Measurements from ENCODE around the gene PPP1R12B.
"Not testable (repeated sequence)": the region's sequence is repeated elsewhere in the genome, so short reads cannot be mapped to it uniquely, and the experiment has no call there.

Gene PPP1R12B

GRCh38 chr1:202439308-202439707 lies 90.8 kb downstream of the PPP1R12B start:
- DNase-seq (ENCODE audit: low read depth in 2 of 2): no peak

DNA sequence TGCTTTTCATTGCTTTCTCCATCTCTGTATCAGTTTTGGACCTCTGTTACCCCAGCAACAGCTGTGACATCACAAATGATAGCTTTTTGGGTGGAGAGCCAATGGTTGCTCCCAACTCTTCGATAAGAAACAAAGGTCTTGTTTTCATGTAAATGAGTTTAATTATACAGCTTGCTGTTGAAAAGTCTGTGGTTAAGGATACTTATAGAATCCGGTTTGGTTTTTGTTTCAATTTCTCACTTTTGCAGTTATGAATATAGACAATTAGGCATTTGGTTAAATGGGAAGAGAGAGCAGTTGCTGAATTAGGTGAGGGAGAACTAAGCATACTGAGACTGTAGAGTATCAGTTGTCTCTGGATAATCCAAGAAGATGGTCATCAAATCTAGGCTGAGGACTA lies 99.6 kb downstream of the PPP1R12B start:
- DNase-seq (ENCODE audit: low read depth in 2 of 2): not testable (repeated sequence)

- DNase-seq (ENCODE audit: low read depth in 2 of 2): not testable (repeated sequence)
Measured at GRCh38 chr1:202451641-202452040, 103.1 kb downstream of the PPP1R12B start.

GRCh38 chr1:202452508-202452907 lies 104.0 kb downstream of the PPP1R12B start:
- no peak for DNase-seq (ENCODE audit: low read depth in 2 of 2)

DNA sequence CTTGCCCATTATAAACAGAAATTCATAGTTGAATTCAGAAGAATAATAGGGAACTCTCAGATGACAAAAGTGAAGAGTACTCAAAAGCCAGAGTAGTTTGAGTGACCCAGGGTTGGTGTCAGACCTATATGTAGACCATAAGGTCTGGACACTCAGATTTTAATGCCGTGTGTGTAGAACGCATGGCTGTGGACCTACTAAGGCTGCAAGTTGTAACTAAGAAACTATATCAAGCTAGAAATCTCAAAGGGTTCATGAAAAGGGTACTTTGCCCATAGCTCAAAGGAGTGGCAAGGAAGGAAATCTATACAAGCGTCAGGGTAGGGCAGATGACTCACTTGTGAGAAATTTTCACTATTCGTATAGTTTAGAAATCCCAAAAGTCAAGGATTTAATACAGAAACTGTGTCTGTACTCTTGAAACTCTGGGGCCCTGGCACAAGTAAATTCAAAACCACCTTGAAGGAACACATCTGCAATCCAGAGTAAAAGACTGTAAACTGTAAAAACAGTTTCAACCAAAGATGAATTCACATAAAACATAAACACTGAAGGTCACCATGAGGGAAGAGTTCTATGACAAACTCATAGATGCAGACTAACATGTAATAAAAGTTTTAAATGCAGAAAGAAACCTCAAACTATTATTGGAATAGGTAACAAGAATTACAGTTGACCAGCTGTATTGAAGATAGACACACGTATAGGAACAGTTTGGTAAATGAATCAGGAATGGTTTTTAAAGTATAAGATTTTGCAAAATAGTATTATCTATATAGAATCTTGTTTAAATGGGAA lies 108.1 kb downstream of the PPP1R12B start:
- DNase-seq (ENCODE audit: low read depth in 2 of 2): not testable (repeated sequence)

GRCh38 chr1:202458651-202459050 lies 110.2 kb downstream of the PPP1R12B start:
- not testable (repeated sequence) for DNase-seq (ENCODE audit: low read depth in 2 of 2)

GRCh38 chr1:202459470-202460142 lies 111.1 kb downstream of the PPP1R12B start:
- DNase-seq (ENCODE audit: low read depth in 2 of 2): not testable (repeated sequence)

DNA sequence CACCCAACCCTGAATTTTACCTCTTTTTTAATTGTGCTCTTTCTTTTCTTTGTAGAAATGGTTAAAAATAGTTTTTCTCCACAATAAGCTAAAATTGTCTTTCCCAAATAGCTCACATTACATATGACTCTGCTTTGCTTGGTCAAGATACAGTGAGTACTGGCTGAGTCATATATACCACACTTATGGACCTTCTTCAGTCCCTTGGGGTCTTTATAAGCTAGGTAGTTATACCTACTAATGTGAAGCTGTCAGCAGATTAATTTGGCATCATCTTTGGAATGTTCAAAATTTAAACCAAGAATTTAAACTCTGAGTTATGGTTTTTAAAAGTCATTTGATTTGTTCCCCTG lies 111.6 kb downstream of the PPP1R12B start:
- not testable (repeated sequence) for DNase-seq (ENCODE audit: low read depth in 2 of 2)

GRCh38 chr1:202462342-202463076 lies 114.0 kb downstream of the PPP1R12B start:
- no peak for DNase-seq (ENCODE audit: low read depth in 2 of 2)

DNA sequence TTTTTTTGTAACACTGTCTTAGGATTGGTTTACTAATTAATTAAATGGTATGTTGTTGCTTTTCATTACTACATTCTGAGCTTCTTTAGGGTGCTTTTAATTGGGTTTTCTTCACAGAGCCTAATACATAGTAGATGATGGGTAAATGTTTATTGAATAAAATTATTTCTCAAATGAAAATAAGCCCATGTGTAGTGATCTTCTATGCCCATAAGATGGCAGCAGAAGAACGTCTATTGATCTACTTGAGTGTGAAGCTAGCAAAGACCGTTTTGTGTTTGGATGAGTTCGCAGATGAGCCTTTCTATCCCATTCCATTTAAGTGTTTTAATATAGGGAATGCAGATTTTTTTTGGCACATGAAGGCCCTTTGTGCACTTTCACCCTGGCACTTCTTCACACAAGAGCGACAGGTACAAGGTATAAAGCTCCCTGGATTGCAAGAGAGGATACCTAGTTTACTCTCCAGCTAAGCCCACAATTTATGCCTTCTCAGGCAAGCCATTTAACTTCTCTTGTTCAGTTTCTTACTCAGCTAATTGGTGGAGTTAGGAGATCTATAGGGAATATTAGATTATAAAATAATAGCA lies 115.7 kb downstream of the PPP1R12B start:
- not testable (repeated sequence) for DNase-seq (ENCODE audit: low read depth in 2 of 2)

- not testable (repeated sequence) for DNase-seq (ENCODE audit: low read depth in 2 of 2)
Measured at GRCh38 chr1:202465644-202466270, 117.3 kb downstream of the PPP1R12B start.

GRCh38 chr1:202466339-202466738 lies 117.8 kb downstream of the PPP1R12B start:
- DNase-seq (ENCODE audit: low read depth in 2 of 2): not testable (repeated sequence)

- not testable (repeated sequence) for DNase-seq (ENCODE audit: low read depth in 2 of 2)
Measured at GRCh38 chr1:202467381-202467780, 118.9 kb downstream of the PPP1R12B start.

DNA sequence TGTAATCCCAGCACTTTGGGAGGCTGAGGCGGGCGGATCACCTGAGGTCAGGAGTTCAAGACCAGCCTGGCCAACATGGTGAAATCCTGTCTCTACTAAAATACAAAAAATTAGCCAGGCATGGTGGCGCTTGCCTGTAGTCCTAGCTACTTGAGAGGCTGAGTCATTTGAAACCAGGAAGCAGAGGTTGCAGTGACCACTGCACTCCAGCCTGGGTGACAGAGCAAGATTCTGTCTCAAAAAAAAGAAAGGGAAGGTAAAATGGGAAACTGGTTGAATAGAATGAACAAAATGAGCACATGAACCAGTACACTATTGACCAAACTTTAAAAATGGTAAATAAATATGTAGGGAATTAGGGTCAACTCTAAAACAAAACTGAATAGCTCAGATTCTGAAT lies 120.2 kb downstream of the PPP1R12B start:
- not testable (repeated sequence) for DNase-seq (ENCODE audit: low read depth in 2 of 2)

DNA sequence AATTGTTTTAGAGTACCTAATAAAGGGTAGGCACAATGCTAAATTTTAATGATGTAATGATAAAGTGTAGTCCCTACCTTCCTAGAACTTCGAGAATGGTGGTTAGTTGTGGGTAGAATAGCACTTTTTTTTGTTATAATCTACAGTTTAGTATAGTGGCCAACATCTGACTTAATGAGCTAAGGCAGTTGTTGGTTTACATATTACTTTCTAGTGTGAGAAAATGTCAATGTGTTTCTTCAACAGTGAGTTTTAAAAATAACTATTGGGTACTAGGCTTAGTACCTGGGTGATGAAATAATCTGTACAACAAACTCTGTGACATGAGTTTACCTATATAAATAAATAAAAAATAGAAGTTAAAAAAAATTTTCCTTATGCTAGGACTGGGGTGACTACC lies 120.6 kb downstream of the PPP1R12B start:
- not testable (repeated sequence) for DNase-seq (ENCODE audit: low read depth in 2 of 2)

- no peak for DNase-seq (ENCODE audit: low read depth in 2 of 2)
Measured at GRCh38 chr1:202471246-202471645, 122.7 kb downstream of the PPP1R12B start.

DNA sequence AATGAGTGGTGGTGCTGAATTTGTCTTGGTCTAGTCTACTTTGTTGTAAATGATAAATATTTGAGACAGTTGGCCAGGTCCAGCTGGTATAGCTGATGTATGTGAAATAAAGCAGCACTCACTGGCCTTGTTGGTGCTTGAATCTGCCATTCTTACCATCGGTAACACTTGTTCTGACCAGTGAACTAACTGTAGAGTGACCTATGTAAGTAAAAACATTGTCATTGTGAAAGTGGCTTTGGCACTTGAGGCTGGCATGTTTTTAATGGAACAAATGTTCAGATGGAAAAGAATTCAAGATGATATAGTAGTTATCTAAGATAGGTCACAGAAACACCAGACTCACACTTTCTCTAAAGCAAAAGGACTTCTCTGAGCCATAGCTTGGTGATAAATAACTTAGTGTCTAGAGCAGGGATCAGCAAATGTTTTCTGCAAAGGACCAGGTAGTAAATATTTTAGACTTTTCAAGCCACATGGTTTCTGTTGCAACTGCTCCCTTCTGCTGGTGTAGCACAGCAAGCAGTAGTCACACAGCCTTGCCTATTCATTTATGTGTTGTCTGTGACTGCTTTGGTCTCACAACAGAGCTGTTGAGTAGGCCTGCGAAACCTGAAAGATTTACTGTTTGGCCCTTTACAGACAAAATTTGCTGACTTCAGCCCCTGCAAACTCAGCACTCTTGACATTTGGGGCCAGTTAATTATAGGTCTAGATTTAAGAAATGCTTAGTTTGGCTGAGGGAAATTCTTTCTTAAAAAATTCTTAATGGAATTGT lies 124.0 kb downstream of the PPP1R12B start:
- DNase-seq (ENCODE audit: low read depth in 2 of 2): not testable (repeated sequence)

- not testable (repeated sequence) for DNase-seq (ENCODE audit: low read depth in 2 of 2)
Measured at GRCh38 chr1:202473266-202474045, 125.0 kb downstream of the PPP1R12B start.

- not testable (repeated sequence) for DNase-seq (ENCODE audit: low read depth in 2 of 2)
Measured at GRCh38 chr1:202479661-202480060, 131.2 kb downstream of the PPP1R12B start.

GRCh38 chr1:202480640-202481039 lies 132.1 kb downstream of the PPP1R12B start:
- not testable (repeated sequence) for DNase-seq (ENCODE audit: low read depth in 2 of 2)
